Measurements from ENCODE around the gene GLI3.

- TF ChIP-seq MLX (CRISPR knock-in tag; IDR thresholded peaks at IDR 0.05) = no peak
- TF ChIP-seq ZNF512 (CRISPR knock-in tag; IDR thresholded peaks at IDR 0.05; ENCODE audit: borderline replicate concordance) = no peak
- TF ChIP-seq CTCF (IDR thresholded peaks at IDR 0.05) = no peak
These were observed 26.7 kb downstream of the GLI3 start for GRCh38 chr7:42210333-42210732.

All from WTC11 (cell line).